KMS-11 (cell line): ENCODE data around the gene ANO10.
"Not testable (repeated sequence)": the region's sequence is repeated elsewhere in the genome, so short reads cannot be mapped to it uniquely, and the experiment has no call there.

Experiments used
- H2AFZ ChIP-seq: fragments of 200-600 bp; sonication (generic); 2 replicates; pipeline ENCODE4 v1.6.1; 2016; ENCODE audit warnings: antibody characterized with exemption, mixed run types, low read depth
- H3K27ac ChIP-seq: fragments of 200-600 bp; sonication (generic); 2 replicates; pipeline ENCODE4 v1.6.1; 2016; ENCODE audit warnings: mild to moderate bottlenecking, mixed run types
- H3K27me3 ChIP-seq: fragments of 200-600 bp; sonication (generic); 2 replicates; pipeline ENCODE4 v1.6.1; 2017; ENCODE audit warnings: mild to moderate bottlenecking, low read depth, mixed run types, moderate library complexity; ENCODE audit not compliant: insufficient read depth
- H3K36me3 ChIP-seq: fragments of 200-600 bp; sonication (generic); 2 replicates; pipeline ENCODE4 v1.6.1; 2017; ENCODE audit warnings: mild to moderate bottlenecking, mixed run types; ENCODE audit not compliant: insufficient read depth
- H3K4me1 ChIP-seq: fragments of 200-600 bp; sonication (generic); 2 replicates; pipeline ENCODE4 v1.6.1; 2016; ENCODE audit warnings: mild to moderate bottlenecking, low read depth, mixed run types; ENCODE audit not compliant: poor library complexity, severe bottlenecking
- H3K4me2 ChIP-seq: fragments of 200-600 bp; sonication (generic); 2 replicates; pipeline ENCODE4 v1.7.0; 2016; ENCODE audit warnings: mild to moderate bottlenecking, mixed run types
- H3K4me3 ChIP-seq: fragments of 200-600 bp; sonication (generic); IDR thresholded peaks from 2 replicates; pipeline ENCODE4 v1.6.1; 2017; ENCODE audit warnings: low read depth, low read length, mixed read lengths; ENCODE audit not compliant: insufficient read depth
- H3K79me2 ChIP-seq: fragments of 200-600 bp; sonication (generic); 2 replicates; pipeline ENCODE4 v1.6.1; 2016; ENCODE audit warnings: low read depth, mixed run types; ENCODE audit not compliant: insufficient read depth
- H3K9ac ChIP-seq: fragments of 200-600 bp; sonication (generic); 2 replicates; pipeline ENCODE4 v1.6.1; 2016; ENCODE audit warnings: mild to moderate bottlenecking, mixed run types
- H4K20me1 ChIP-seq: fragments of 200-600 bp; sonication (generic); 2 replicates; pipeline ENCODE4 v1.6.1; 2016; ENCODE audit warnings: mild to moderate bottlenecking, mixed run types; ENCODE audit not compliant: insufficient read depth
- CTCF ChIP-seq: fragments of 200-600 bp; sonication (generic); conservative IDR thresholded peaks from 2 replicates; pipeline ENCODE4 v1.6.1; 2017; ENCODE audit warnings: low read depth, mild to moderate bottlenecking, antibody characterized with exemption, low read length, moderate library complexity, mixed read lengths

Gene ANO10, protein sequence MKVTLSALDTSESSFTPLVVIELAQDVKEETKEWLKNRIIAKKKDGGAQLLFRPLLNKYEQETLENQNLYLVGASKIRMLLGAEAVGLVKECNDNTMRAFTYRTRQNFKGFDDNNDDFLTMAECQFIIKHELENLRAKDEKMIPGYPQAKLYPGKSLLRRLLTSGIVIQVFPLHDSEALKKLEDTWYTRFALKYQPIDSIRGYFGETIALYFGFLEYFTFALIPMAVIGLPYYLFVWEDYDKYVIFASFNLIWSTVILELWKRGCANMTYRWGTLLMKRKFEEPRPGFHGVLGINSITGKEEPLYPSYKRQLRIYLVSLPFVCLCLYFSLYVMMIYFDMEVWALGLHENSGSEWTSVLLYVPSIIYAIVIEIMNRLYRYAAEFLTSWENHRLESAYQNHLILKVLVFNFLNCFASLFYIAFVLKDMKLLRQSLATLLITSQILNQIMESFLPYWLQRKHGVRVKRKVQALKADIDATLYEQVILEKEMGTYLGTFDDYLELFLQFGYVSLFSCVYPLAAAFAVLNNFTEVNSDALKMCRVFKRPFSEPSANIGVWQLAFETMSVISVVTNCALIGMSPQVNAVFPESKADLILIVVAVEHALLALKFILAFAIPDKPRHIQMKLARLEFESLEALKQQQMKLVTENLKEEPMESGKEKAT

GRCh38 chr3:43621656-43622432 is at the start of gene ANO10:
TSS of gene ANO10 (minus strand) at chr3:43622011. CDS start at chr3:43605852, 16,159 bp downstream.
- peak within 1 kb of the TSS; percentile 93 for H2AFZ ChIP-seq

DNA sequence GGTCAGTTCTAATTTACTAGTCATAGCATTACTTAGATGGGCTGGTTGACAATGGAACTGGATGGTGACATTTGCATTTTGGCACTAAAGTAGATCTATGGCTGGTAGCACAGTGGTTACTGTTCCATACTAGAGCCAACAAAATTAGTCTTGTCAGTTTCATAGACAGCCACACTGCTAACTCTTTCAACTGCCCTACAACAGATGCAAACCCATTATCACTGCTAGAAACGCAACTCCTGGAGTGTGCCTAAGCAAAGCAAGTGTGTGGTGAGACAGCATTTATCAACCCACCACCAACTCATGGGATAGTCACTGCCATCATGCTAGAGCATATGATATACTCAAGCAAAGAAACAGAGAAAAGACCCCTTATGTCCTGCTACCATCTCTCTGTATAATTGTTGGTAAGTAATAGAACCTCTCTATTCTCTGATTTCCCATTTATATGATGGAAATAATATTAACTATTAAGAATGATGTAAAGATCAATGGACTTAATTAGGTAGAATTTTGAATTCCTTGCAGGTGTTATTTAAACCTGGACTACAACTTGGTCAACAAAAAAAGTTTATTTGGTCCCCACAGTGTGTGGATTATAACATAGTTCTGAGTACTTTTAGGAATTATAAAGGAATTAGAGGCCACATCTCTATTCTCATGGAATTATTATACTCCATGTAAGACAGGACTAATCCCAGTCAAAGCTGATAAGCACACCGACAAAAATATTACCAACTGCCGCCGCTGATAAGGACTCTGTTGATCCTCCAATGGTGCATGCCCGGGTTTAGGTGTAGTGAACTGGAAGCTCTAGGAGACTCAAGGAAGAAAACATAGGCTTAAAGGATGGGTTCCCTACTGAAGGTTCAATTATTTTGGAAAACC is 49.1 kb upstream of the ANO10 start:
- H3K4me2 ChIP-seq: no peak overlapping the region
- no peak overlapping the region for H3K27ac ChIP-seq
- no peak for TF ChIP-seq CTCF
- no peaks in the 10 kb centered on the region for H3K27me3 ChIP-seq
- H3K9ac ChIP-seq: no peak overlapping the region
- H3K4me1 ChIP-seq: no peaks in the 10 kb centered on the region
- no peaks in the 10 kb centered on the region for H3K36me3 ChIP-seq
- no peaks in the 10 kb centered on the region for H4K20me1 ChIP-seq
- H3K79me2 ChIP-seq: no peaks in the 10 kb centered on the region
- H3K4me3 ChIP-seq: no peak overlapping the region
- H2AFZ ChIP-seq: no peak overlapping the region

More at GRCh38 chr3:43621656-43622432, at the start of gene ANO10:
- Histone ChIP-seq H3K36me3 (no peaks in the 10 kb centered on the region), H3K9ac (peak within 1 kb of the TSS; percentile 25; the same call in 1 of the 2 replicates), H4K20me1 (no peaks in the 10 kb centered on the region), H3K27ac (no peak within 1 kb of the TSS), H3K4me3 (no peak within 1 kb of the TSS), H3K27me3 (no peaks in the 10 kb centered on the region), H3K79me2 (no peaks in the 10 kb centered on the region), H3K4me2 (peak within 1 kb of the TSS; percentile 77), H3K4me1 (peaks cover 5% of the 10 kb centered on the region)
- no peak for TF ChIP-seq CTCF

DNA sequence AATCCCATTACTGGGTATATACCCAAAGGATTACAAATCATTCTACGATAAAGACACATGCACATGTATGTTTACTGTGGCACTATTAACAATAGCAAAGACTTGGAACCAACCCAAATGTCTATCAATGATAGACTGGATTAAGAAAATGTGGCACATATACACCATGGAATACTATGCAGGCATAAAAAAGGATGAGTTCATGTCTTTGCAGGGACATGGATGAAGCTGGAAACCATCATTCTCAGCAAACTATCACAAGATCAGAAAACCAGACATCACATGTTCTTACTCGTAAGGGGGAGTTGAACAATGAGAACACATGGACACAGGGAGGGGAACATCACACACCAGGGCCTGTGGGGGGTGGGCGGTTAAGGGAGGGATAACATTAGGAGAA is 43.2 kb upstream of the ANO10 start:
- H3K79me2 ChIP-seq, H3K27ac ChIP-seq, H4K20me1 ChIP-seq, H2AFZ ChIP-seq, H3K36me3 ChIP-seq, H3K4me1 ChIP-seq, H3K9ac ChIP-seq, H3K27me3 ChIP-seq, H3K4me2 ChIP-seq, H3K4me3 ChIP-seq: not testable (repeated sequence)

DNA sequence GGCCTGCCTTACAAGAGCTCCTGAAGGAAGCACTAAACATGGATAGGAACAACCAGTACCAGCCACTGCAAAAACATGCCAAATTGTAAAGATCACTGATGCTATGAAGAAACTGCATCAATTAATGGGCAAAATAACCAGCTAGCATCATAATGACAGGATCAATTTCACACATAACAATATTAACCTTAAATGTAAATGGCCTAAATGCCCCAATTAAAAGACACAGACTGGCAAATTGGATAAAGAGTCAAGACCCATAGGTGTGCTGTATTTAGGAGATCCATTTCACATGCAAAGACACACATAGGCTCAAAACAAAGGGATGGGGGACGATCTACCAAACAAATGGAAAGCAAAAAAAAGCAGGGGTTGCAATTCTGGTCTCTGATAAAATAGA is 39.6 kb upstream of the ANO10 start:
- H3K4me2 ChIP-seq, H3K27me3 ChIP-seq: not testable (repeated sequence)

More for the DNA sequence above, 39.6 kb upstream of the ANO10 start:
- not testable (repeated sequence) for H3K4me1 ChIP-seq, H3K9ac ChIP-seq, H3K27ac ChIP-seq, H4K20me1 ChIP-seq, H3K79me2 ChIP-seq, H2AFZ ChIP-seq, H3K4me3 ChIP-seq, H3K36me3 ChIP-seq
